Chondrocyte (in vitro differentiated cells): Measurements from ENCODE around the gene OTP. TPM values are rescaled to one million over a fixed set of nuclear protein-coding genes. Genes with fewer than 3 reads are reported as not detected.
"Not testable (repeated sequence)": the region's sequence is repeated elsewhere in the genome, so short reads cannot be mapped to it uniquely, and the experiment has no call there.

Experiments
- DNase-seq: peaks from one replicate; pipeline ENCODE4 v3.0.0; 2021; ENCODE audit warnings: mixed read lengths, low spot score
- H3K27ac Mint-ChIP-seq: one replicate; pipeline ENCODE4 v1.8.0; 2021; ENCODE audit warnings: mild to moderate bottlenecking, moderate library complexity, mixed read lengths; ENCODE audit not compliant: unreplicated experiment
- H3K27me3 Mint-ChIP-seq: 2 replicates; pipeline ENCODE4 v1.8.0; 2021; ENCODE audit warnings: low read depth, mixed read lengths
- H3K36me3 Mint-ChIP-seq: 2 replicates; pipeline ENCODE4 v1.8.0; 2021; ENCODE audit warnings: low read depth, mixed read lengths
- H3K4me1 Mint-ChIP-seq: 2 replicates; pipeline ENCODE4 v1.8.0; 2021; ENCODE audit warnings: low read depth, mild to moderate bottlenecking, mixed read lengths
- H3K4me3 Mint-ChIP-seq: one replicate; pipeline ENCODE4 v1.8.0; 2021; ENCODE audit warnings: mild to moderate bottlenecking, moderate library complexity, mixed read lengths; ENCODE audit not compliant: unreplicated experiment
- H3K9me3 Mint-ChIP-seq: 2 replicates; pipeline ENCODE4 v1.8.0; 2021; ENCODE audit warnings: low read depth, mixed read lengths
- total RNA-seq: library from RNA; stranded (reverse); gene quantifications from 3 replicates; pipeline ENCODE4 v1.2.1, GENCODE V29; 2021
- TF ChIP-seq, protein P1 (sequence below): fragments of 200-600 bp; sonication (generic); IDR thresholded peaks from 2 replicates; pipeline ENCODE4 v1.5.0; 2021; ENCODE audit warnings: antibody characterized with exemption, mild to moderate bottlenecking, moderate library complexity

Gene OTP
- total RNA-seq, 1 donor from 2014 or later: not detected

DNA sequence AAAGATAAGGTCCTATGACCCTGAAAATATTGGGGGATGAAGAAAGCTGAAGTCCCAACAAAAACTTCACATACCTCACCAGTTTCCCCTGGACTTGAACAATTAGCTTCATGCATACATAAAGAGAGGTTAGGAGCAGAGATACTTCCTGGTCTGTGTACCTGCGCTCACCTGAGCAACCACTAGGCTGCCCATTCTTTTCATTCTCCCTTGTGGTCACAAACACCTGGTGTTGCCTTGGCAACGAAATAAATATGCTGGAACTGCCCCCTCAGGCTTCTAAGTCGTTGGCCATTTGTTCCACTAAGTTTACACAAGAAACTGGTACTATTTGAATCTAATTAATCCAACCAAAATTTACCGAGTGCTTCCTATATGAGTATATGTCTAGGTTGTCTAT is 18.1 kb downstream of the OTP start:
- no peaks in the 10 kb centered on the region for H3K9me3 Mint-ChIP-seq
- H3K4me1 Mint-ChIP-seq: no peaks in the 10 kb centered on the region
- peaks cover 66% of the 10 kb centered on the region for H3K27me3 Mint-ChIP-seq
- no peak for DNase-seq
- H3K36me3 Mint-ChIP-seq: no peaks in the 10 kb centered on the region
- H3K4me3 Mint-ChIP-seq: no peak overlapping the region
- TF ChIP-seq, protein P1, sequence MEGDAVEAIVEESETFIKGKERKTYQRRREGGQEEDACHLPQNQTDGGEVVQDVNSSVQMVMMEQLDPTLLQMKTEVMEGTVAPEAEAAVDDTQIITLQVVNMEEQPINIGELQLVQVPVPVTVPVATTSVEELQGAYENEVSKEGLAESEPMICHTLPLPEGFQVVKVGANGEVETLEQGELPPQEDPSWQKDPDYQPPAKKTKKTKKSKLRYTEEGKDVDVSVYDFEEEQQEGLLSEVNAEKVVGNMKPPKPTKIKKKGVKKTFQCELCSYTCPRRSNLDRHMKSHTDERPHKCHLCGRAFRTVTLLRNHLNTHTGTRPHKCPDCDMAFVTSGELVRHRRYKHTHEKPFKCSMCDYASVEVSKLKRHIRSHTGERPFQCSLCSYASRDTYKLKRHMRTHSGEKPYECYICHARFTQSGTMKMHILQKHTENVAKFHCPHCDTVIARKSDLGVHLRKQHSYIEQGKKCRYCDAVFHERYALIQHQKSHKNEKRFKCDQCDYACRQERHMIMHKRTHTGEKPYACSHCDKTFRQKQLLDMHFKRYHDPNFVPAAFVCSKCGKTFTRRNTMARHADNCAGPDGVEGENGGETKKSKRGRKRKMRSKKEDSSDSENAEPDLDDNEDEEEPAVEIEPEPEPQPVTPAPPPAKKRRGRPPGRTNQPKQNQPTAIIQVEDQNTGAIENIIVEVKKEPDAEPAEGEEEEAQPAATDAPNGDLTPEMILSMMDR: no peak
- no peak overlapping the region for H3K27ac Mint-ChIP-seq

- DNase-seq: no peak
- H3K27me3 Mint-ChIP-seq: peaks cover 38% of the 10 kb centered on the region
- peaks cover 5% of the 10 kb centered on the region for H3K9me3 Mint-ChIP-seq
- no peak overlapping the region for H3K4me3 Mint-ChIP-seq
- H3K27ac Mint-ChIP-seq: no peak overlapping the region
- H3K36me3 Mint-ChIP-seq: no peaks in the 10 kb centered on the region
- no peaks in the 10 kb centered on the region for H3K4me1 Mint-ChIP-seq
- TF ChIP-seq, protein P1: no peak
Observed at GRCh38 chr5:77616920-77617319, 21.6 kb downstream of the OTP start.

GRCh38 chr5:77608927-77609326 is 29.6 kb downstream of the OTP start:
- not testable (repeated sequence) for H3K27ac Mint-ChIP-seq, DNase-seq, H3K4me3 Mint-ChIP-seq, H3K4me1 Mint-ChIP-seq, H3K36me3 Mint-ChIP-seq
- peaks cover 44% of the 10 kb centered on the region for H3K27me3 Mint-ChIP-seq
- H3K9me3 Mint-ChIP-seq: peaks cover 15% of the 10 kb centered on the region

GRCh38 chr5:77607324-77607723 is 31.2 kb downstream of the OTP start:
- no peak overlapping the region for H3K27ac Mint-ChIP-seq
- peaks cover 5% of the 10 kb centered on the region for H3K36me3 Mint-ChIP-seq
- H3K4me1 Mint-ChIP-seq: no peaks in the 10 kb centered on the region
- DNase-seq: no peak
- TF ChIP-seq, protein P1: no peak
- H3K27me3 Mint-ChIP-seq: peaks cover 48% of the 10 kb centered on the region
- H3K4me3 Mint-ChIP-seq: no peak overlapping the region
- H3K9me3 Mint-ChIP-seq: peaks cover 24% of the 10 kb centered on the region

- Mint-ChIP-seq H3K27me3 (peaks cover 47% of the 10 kb centered on the region), H3K9me3 (peaks cover 22% of the 10 kb centered on the region), H3K4me3 (no peak overlapping the region), H3K4me1 (no peaks in the 10 kb centered on the region), H3K27ac (no peak overlapping the region), H3K36me3 (peaks cover 3% of the 10 kb centered on the region)
- TF ChIP-seq, protein P1: no peak
- no peak for DNase-seq
Observed at GRCh38 chr5:77606279-77606678, 32.2 kb downstream of the OTP start.

- no peak overlapping the region for H3K4me3 Mint-ChIP-seq
- TF ChIP-seq, protein P1: no peak
- H3K4me1 Mint-ChIP-seq: no peaks in the 10 kb centered on the region
- DNase-seq: no peak
- no peaks in the 10 kb centered on the region for H3K36me3 Mint-ChIP-seq
- H3K27me3 Mint-ChIP-seq: peaks cover 46% of the 10 kb centered on the region
- H3K9me3 Mint-ChIP-seq: peaks cover 14% of the 10 kb centered on the region
- H3K27ac Mint-ChIP-seq: no peak overlapping the region
Observed at GRCh38 chr5:77599679-77600078, 38.8 kb downstream of the OTP start.
